Nephron progenitor cell (in vitro differentiated cells): Measurements from ENCODE around the gene MAPK8.

Experiments
- DNase-seq: peaks from one replicate; pipeline ENCODE4 v3.0.0; 2021
- H3K27ac Mint-ChIP-seq: 2 replicates; pipeline ENCODE4 v1.8.0; 2021; ENCODE audit warnings: mild to moderate bottlenecking, moderate library complexity, mixed read lengths
- H3K27me3 Mint-ChIP-seq: 2 replicates; pipeline ENCODE4 v1.8.0; 2021; ENCODE audit warnings: mild to moderate bottlenecking, low read depth, mixed read lengths; ENCODE audit not compliant: poor library complexity
- H3K36me3 Mint-ChIP-seq: 2 replicates; pipeline ENCODE4 v1.8.0; 2021; ENCODE audit warnings: low read depth, mixed read lengths
- H3K4me1 Mint-ChIP-seq: 2 replicates; pipeline ENCODE4 v1.8.0; 2021; ENCODE audit warnings: mixed read lengths
- H3K4me3 Mint-ChIP-seq: 2 replicates; pipeline ENCODE4 v1.8.0; 2021; ENCODE audit warnings: mild to moderate bottlenecking, moderate library complexity, mixed read lengths
- H3K9me3 Mint-ChIP-seq: 2 replicates; pipeline ENCODE4 v1.8.0; 2021; ENCODE audit warnings: mild to moderate bottlenecking, moderate library complexity, mixed read lengths
- CTCF ChIP-seq: fragments of 200-600 bp; sonication (generic); IDR thresholded peaks from 2 replicates; pipeline ENCODE4 v1.5.0; 2021; ENCODE audit warnings: antibody characterized with exemption

The MAPK8 gene

GRCh38 chr10:48478469-48478868 lies 172.0 kb downstream of the MAPK8 start:
- Mint-ChIP-seq H3K36me3 (no peaks in the 10 kb centered on the region), H3K4me3 (no peak overlapping the region), H3K27me3 (peaks cover 27% of the 10 kb centered on the region), H3K4me1 (peaks cover 37% of the 10 kb centered on the region), H3K27ac (no peak overlapping the region), H3K9me3 (no peaks in the 10 kb centered on the region)
- DNase-seq = no peak
- no peak for TF ChIP-seq CTCF

- no peaks in the 10 kb centered on the region for H3K9me3 Mint-ChIP-seq
- peaks cover 27% of the 10 kb centered on the region for H3K27me3 Mint-ChIP-seq
- peaks cover 37% of the 10 kb centered on the region for H3K4me1 Mint-ChIP-seq
- no peaks in the 10 kb centered on the region for H3K36me3 Mint-ChIP-seq
- no peak for TF ChIP-seq CTCF
- no peak for DNase-seq
- H3K27ac Mint-ChIP-seq = no peak overlapping the region
- H3K4me3 Mint-ChIP-seq = no peak overlapping the region
Measured at GRCh38 chr10:48478980-48479811, 172.7 kb downstream of the MAPK8 start.

GRCh38 chr10:48480397-48481374 lies 174.2 kb downstream of the MAPK8 start:
- no peak overlapping the region for H3K4me3 Mint-ChIP-seq
- no peak for TF ChIP-seq CTCF
- no peak overlapping the region for H3K27ac Mint-ChIP-seq
- H3K9me3 Mint-ChIP-seq = no peaks in the 10 kb centered on the region
- peaks cover 34% of the 10 kb centered on the region for H3K4me1 Mint-ChIP-seq
- H3K36me3 Mint-ChIP-seq = no peaks in the 10 kb centered on the region
- DNase-seq = no peak
- peaks cover 16% of the 10 kb centered on the region for H3K27me3 Mint-ChIP-seq

GRCh38 chr10:48481385-48481784 lies 174.9 kb downstream of the MAPK8 start:
- no peak overlapping the region for H3K27ac Mint-ChIP-seq
- peaks cover 10% of the 10 kb centered on the region for H3K27me3 Mint-ChIP-seq
- DNase-seq = no peak
- H3K4me3 Mint-ChIP-seq = no peak overlapping the region
- no peaks in the 10 kb centered on the region for H3K36me3 Mint-ChIP-seq
- peaks cover 28% of the 10 kb centered on the region for H3K4me1 Mint-ChIP-seq
- TF ChIP-seq CTCF = no peak
- no peaks in the 10 kb centered on the region for H3K9me3 Mint-ChIP-seq

- no peak overlapping the region for H3K27ac Mint-ChIP-seq
- TF ChIP-seq CTCF = no peak
- no peak for DNase-seq
- H3K4me3 Mint-ChIP-seq = no peak overlapping the region
- H3K9me3 Mint-ChIP-seq = peaks cover 5% of the 10 kb centered on the region
- H3K4me1 Mint-ChIP-seq = peaks cover 20% of the 10 kb centered on the region
- H3K36me3 Mint-ChIP-seq = no peaks in the 10 kb centered on the region
- peaks cover 9% of the 10 kb centered on the region for H3K27me3 Mint-ChIP-seq
Measured at GRCh38 chr10:48482207-48482606, 175.7 kb downstream of the MAPK8 start.
